ENCODE data around the gene SQOR. TPM values are rescaled to one million over a fixed set of nuclear protein-coding genes. Genes with fewer than 3 reads are reported as not detected.

SQOR gene
- total and polyA plus RNA-seq, 2 of the 4 experiments (the other 2 are of a cell fraction), result 22.1 to 40.3 TPM

DNA sequence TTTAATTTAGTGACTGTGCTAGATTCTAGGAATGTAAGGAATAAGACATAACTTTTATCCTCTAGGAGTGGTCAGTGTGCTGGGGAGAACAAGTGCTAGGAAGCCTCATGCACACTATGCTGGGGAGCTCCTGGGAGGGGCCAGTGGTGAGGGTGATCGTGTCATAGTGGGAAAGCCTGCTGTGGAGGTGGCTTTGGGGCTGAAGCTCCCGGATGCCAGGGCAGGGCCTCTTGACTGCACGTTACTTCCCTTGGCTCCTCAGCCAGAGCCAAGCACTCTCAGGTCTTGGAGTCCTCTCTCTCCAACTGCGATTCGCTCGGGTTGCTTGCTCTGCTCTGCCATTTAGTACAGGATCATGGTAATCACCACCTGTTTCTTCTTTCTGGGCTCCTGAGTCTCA lies 33.6 kb downstream of the SQOR start:
- ATAC-seq (ENCODE audit: low read depth), result no peak
- Histone ChIP-seq H2BK120ac (ENCODE audit: low read depth, low read length) (no peak overlapping the region), H4K20me1 (ENCODE audit: insufficient read depth, low read length) (no peaks in the 10 kb centered on the region), H3K14ac (replicated peaks; ENCODE audit: low read depth, low read length) (no peak overlapping the region), H2AK5ac (ENCODE audit: low read depth, low read length) (no peak overlapping the region), H3K27ac (ENCODE audit: insufficient read depth, low read length) (no peak overlapping the region), H3K4me2 (ENCODE audit: low read depth, low read length) (no peak overlapping the region), H3K4me3 (ENCODE audit: insufficient read depth, low read depth, low read length) (no peak overlapping the region), H4K5ac (ENCODE audit: low read depth, low read length) (no peak overlapping the region), H2BK20ac (ENCODE audit: low read depth, low read length) (no peak overlapping the region), H4K91ac (ENCODE audit: insufficient read depth, low read depth, low read length) (no peak overlapping the region), H3K9me3 (ENCODE audit: control insufficient read depth, insufficient read depth, low read length) (no peaks in the 10 kb centered on the region), H3K9ac (ENCODE audit: low read depth, low read length) (no peak overlapping the region), H3K18ac (ENCODE audit: low read depth, low read length) (no peak overlapping the region), H3K23ac (ENCODE audit: low read depth, low read length) (no peak overlapping the region), H3K36me3 (ENCODE audit: control insufficient read depth, insufficient read depth, low read length) (peaks cover 2% of the 10 kb centered on the region), H2BK15ac (ENCODE audit: low read depth, low read length) (no peak overlapping the region), H3K4ac (ENCODE audit: low read depth, low read length) (no peak overlapping the region), H2BK5ac (ENCODE audit: low read depth, low read length, poor library complexity, severe bottlenecking) (no peak overlapping the region), H3K56ac (ENCODE audit: extremely low read depth, insufficient read depth, low read length) (no peak overlapping the region), H3K9me1 (ENCODE audit: insufficient read depth, low read length) (no peaks in the 10 kb centered on the region), H2AFZ (replicated peaks; ENCODE audit: low read length, poor library complexity) (no peak overlapping the region), H3K79me1 (ENCODE audit: low read depth in 1 of 2, low read length in 2 of 2) (no peaks in the 10 kb centered on the region), H4K8ac (ENCODE audit: low read depth in 2 of 2, low read length in 2 of 2) (no peak overlapping the region), H3K4me1 (ENCODE audit: control insufficient read depth, insufficient read depth, low read length) (peaks cover 6% of the 10 kb centered on the region; the same call in 1 of the 2 replicates), H2AK9ac (replicated peaks; ENCODE audit: low read depth, low read length, poor library complexity) (no peak overlapping the region), H3K27me3 (ENCODE audit: control insufficient read depth, insufficient read depth, low read length) (no peaks in the 10 kb centered on the region)
- ChIA-PET CTCF (no interaction called here), POLR2A (ENCODE audit: unreplicated experiment) (no interaction called here)
- no TSS peak for BruUV-seq (replicated peaks)
- no peak for DNase-seq
- whole genome bisulfite sequencing, 2 experiments (ENCODE audit: extremely low coverage in 2 of 2, insufficient read length in 1 of 2), result 94% methylated on average over 4 of the region's 6 CpGs; no CpG with 5 or more reads in 1 of the 2 experiments
- no peak for TF ChIP-seq FOS (IDR thresholded peaks at IDR 0.05; ENCODE audit: low read depth, low read length)
- TF ChIP-seq CEBPB (IDR thresholded peaks at IDR 0.05; ENCODE audit: low read depth, low read length), result no peak
- TF ChIP-seq MAFK (IDR thresholded peaks at IDR 0.05; ENCODE audit: low read depth, low read length), result no peak
- no peak for TF ChIP-seq NFE2L2 (IDR thresholded peaks at IDR 0.05; ENCODE audit: low read depth, low read length)
- no peak for TF ChIP-seq MXI1 (IDR thresholded peaks at IDR 0.05; ENCODE audit: borderline replicate concordance, low read depth, low read length)
- TF ChIP-seq POLR2A (IDR thresholded peaks at IDR 0.05; ENCODE audit: low read depth, low read length), result no peak
- TF ChIP-seq, protein P1, sequence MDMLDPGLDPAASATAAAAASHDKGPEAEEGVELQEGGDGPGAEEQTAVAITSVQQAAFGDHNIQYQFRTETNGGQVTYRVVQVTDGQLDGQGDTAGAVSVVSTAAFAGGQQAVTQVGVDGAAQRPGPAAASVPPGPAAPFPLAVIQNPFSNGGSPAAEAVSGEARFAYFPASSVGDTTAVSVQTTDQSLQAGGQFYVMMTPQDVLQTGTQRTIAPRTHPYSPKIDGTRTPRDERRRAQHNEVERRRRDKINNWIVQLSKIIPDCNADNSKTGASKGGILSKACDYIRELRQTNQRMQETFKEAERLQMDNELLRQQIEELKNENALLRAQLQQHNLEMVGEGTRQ (IDR thresholded peaks at IDR 0.05; ENCODE audit: low read depth, low read length), result no peak
- TF ChIP-seq RFX5 (IDR thresholded peaks at IDR 0.05; ENCODE audit: low read depth, low read length), result no peak
- TF ChIP-seq, protein P2, sequence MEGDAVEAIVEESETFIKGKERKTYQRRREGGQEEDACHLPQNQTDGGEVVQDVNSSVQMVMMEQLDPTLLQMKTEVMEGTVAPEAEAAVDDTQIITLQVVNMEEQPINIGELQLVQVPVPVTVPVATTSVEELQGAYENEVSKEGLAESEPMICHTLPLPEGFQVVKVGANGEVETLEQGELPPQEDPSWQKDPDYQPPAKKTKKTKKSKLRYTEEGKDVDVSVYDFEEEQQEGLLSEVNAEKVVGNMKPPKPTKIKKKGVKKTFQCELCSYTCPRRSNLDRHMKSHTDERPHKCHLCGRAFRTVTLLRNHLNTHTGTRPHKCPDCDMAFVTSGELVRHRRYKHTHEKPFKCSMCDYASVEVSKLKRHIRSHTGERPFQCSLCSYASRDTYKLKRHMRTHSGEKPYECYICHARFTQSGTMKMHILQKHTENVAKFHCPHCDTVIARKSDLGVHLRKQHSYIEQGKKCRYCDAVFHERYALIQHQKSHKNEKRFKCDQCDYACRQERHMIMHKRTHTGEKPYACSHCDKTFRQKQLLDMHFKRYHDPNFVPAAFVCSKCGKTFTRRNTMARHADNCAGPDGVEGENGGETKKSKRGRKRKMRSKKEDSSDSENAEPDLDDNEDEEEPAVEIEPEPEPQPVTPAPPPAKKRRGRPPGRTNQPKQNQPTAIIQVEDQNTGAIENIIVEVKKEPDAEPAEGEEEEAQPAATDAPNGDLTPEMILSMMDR (conservative IDR thresholded peaks at IDR 0.05; ENCODE audit: low read depth, low read length), result no peak
- TF ChIP-seq, protein P3, sequence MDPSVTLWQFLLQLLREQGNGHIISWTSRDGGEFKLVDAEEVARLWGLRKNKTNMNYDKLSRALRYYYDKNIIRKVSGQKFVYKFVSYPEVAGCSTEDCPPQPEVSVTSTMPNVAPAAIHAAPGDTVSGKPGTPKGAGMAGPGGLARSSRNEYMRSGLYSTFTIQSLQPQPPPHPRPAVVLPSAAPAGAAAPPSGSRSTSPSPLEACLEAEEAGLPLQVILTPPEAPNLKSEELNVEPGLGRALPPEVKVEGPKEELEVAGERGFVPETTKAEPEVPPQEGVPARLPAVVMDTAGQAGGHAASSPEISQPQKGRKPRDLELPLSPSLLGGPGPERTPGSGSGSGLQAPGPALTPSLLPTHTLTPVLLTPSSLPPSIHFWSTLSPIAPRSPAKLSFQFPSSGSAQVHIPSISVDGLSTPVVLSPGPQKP (IDR thresholded peaks at IDR 0.05; ENCODE audit: borderline replicate concordance, low read depth, low read length), result no peak
- TF ChIP-seq BHLHE40 (IDR thresholded peaks at IDR 0.05; ENCODE audit: low read depth, low read length), result no peak
- TF ChIP-seq RCOR1 (IDR thresholded peaks at IDR 0.05; ENCODE audit: insufficient replicate concordance, low read length), result no peak
- no peak for TF ChIP-seq RAD21 (IDR thresholded peaks at IDR 0.05; ENCODE audit: low read length)
- no peak for TF ChIP-seq MAZ (IDR thresholded peaks at IDR 0.05; ENCODE audit: borderline replicate concordance, low read depth, low read length)
- TF ChIP-seq CHD1 (IDR thresholded peaks at IDR 0.05; ENCODE audit: low read depth, low read length), result no peak
- TF ChIP-seq SMC3 (IDR thresholded peaks at IDR 0.05; ENCODE audit: low read depth, low read length), result no peak
- dilution Hi-C loops (cut with HindIII; ENCODE audit: low sequenced_read_pairs, unreplicated experiment) (no loop called here), in situ Hi-C loops (cut with MboI; ENCODE audit: low sequenced_read_pairs) (no loop called here), intact Hi-C loops (cut with micrococcal nuclease) (no loop called here)

All from IMR-90 (cell line).